Muscle of leg (tissue), 11 donors: ENCODE data around the gene POLR3E. TPM values are rescaled to one million over a fixed set of nuclear protein-coding genes. Genes with fewer than 3 reads are reported as not detected.
"Not testable (repeated sequence)": the region's sequence is repeated elsewhere in the genome, so short reads cannot be mapped to it uniquely, and the experiment has no call there.

ENCODE experiments used
- DNase-seq: peaks from one replicate; pipeline ENCODE4 v3.0.0; 2013
- H3K27ac ChIP-seq: one replicate; pipeline ENCODE4 v1.5.1; 2013; ENCODE audit warnings: mild to moderate bottlenecking, low read length, control low read depth
- H3K27me3 ChIP-seq: one replicate; pipeline ENCODE4 v1.6.1; 2013; ENCODE audit warnings: low read length; ENCODE audit not compliant: control insufficient read depth, insufficient read depth
- H3K36me3 ChIP-seq: one replicate; pipeline ENCODE4 v1.6.1; 2013; ENCODE audit warnings: low read length; ENCODE audit not compliant: control insufficient read depth, insufficient read depth
- H3K4me1 ChIP-seq: one replicate; pipeline ENCODE4 v1.6.1; 2013; ENCODE audit warnings: low read length; ENCODE audit not compliant: control insufficient read depth, insufficient read depth
- H3K4me3 ChIP-seq: one replicate; pipeline ENCODE4 v1.5.1; 2013; ENCODE audit warnings: low read length, control low read depth
- H3K9me3 ChIP-seq: replicated peaks from 2 replicates; pipeline ENCODE4 v1.6.1; 2013; ENCODE audit warnings: low read depth, low read length; ENCODE audit not compliant: control insufficient read depth
- WGBS: methylation state at CpG from one replicate; pipeline ENCODE4 v1.1.5; 2013; ENCODE audit warnings: missing lambda C conversion rate; ENCODE audit not compliant: insufficient coverage; 5-methylcytosine and 5-hydroxymethylcytosine counted together
- polyA plus RNA-seq, 8 donors: library from polyadenylated mRNA; unstranded; fragments of 120-200 nt; gene quantifications; one replicate each; pipeline versions ENCODE4 v1.2.1 to v1.2.3, GENCODE V29; 2013; ENCODE audit warnings: inconsistent platforms in 1 of 8, low replicate concordance in 1 of 8; ENCODE audit not compliant: insufficient read length in 8 of 8, insufficient read depth in 1 of 8
- total RNA-seq: library from RNA; stranded (reverse); fragments of 120-200 nt; gene quantifications from one replicate; pipeline ENCODE4 v1.2.4, GENCODE V29; 2013

The POLR3E gene
- total and polyA plus RNA-seq, 9 donors, result 29.7 to 43.4 (median 35.3) TPM

DNA sequence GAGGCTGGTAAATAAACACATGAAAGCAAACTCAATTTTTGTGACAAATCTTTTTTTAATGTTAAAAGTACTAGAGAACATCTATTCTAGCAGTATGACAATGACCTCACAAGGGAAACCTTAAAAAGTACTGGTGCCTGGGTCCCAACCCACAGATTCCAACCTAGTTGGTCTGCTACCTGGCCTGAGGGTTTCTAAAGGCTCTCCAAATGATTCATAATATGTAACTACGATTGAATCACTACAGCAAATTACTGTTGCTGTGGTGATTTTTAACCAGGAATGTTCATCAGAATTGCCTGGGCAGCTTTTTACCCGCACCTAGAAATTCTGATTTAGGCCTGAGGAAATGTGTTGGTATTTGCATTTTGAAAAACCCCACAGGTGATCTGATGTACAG is 51.1 kb downstream of the POLR3E start:
- H3K27me3 ChIP-seq, result no peaks in the 10 kb centered on the region
- H3K36me3 ChIP-seq, result peaks cover 36% of the 10 kb centered on the region
- no peak overlapping the region for H3K27ac ChIP-seq
- H3K9me3 ChIP-seq, result no peaks in the 10 kb centered on the region
- 100% methylated on average over 1 of the region's 2 CpGs for WGBS
- no peak overlapping the region for H3K4me3 ChIP-seq
- no peak for DNase-seq
- no peaks in the 10 kb centered on the region for H3K4me1 ChIP-seq

DNA sequence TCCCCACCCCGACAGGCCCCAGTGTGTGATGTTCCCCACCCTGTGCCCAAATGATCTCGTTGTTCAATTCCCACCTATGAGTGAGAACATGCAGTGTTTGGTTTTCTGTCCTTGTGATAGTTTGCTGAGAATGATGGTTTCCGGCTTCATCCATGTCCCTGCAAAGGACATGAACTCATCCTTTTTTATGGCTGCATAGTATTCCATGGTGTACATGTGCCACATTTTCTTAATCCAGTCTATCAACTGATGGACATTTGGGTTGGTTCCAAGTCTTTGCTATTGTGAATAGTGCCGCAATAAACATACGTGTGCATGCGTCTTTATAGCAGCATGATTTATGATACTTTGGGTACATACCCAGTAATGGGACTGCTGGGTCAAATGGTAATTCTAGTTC is 53.8 kb downstream of the POLR3E start:
- not testable (repeated sequence) for H3K9me3 ChIP-seq, H3K27me3 ChIP-seq, H3K4me3 ChIP-seq, H3K27ac ChIP-seq, H3K4me1 ChIP-seq, DNase-seq
- H3K36me3 ChIP-seq, result peaks cover 37% of the 10 kb centered on the region
- WGBS, result no CpG with 5 or more reads among the region's 6 CpGs

DNA sequence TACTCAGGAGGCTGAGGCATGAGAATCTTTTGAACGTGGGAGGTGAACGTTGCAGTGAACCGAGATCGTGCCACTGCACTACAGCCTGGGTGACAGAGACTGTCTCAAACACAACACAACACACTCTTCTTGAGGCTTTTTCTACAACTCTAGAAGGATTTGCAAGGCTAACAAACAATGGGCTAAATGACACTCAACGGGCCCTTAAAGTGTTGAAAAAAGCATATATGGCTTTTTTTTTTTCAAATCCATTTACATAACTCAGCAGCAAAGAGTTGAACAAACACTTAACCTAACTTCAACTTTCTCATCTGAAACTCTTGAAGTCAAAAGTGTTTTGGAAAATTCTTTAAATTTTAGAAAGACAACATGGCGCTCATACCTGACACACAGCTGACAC is 54.9 kb downstream of the POLR3E start:
- H3K9me3 ChIP-seq, result no peaks in the 10 kb centered on the region
- no peaks in the 10 kb centered on the region for H3K4me1 ChIP-seq
- H3K36me3 ChIP-seq, result peaks cover 27% of the 10 kb centered on the region
- no peaks in the 10 kb centered on the region for H3K27me3 ChIP-seq
- no peak overlapping the region for H3K27ac ChIP-seq
- DNase-seq, result no peak
- 100% methylated on average over 5 of the region's 6 CpGs for WGBS
- H3K4me3 ChIP-seq, result no peak overlapping the region

DNA sequence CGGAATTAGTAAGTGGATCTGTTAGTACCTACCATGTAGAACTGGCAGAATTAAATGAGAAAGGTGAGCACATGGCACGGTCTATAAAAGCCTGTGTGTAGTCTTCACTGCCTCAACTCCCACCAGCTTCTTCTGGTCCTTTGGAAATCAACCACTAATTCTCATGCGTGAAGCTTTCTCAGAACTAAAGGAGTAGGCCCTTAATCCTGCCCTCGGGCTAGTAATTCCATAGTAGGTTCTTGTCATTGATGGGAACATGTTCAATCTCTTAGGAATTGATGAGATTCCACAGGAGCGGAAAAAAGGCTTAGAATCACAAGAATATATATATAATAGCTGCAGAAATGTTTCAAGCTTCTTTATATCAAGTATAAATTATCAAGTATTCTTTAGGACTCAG is 55.5 kb downstream of the POLR3E start:
- no peak for DNase-seq
- no peaks in the 10 kb centered on the region for H3K27me3 ChIP-seq
- H3K4me3 ChIP-seq, result no peak overlapping the region
- peaks cover 24% of the 10 kb centered on the region for H3K36me3 ChIP-seq
- H3K4me1 ChIP-seq, result no peaks in the 10 kb centered on the region
- WGBS, result 87% methylated on average over 2 of the region's 5 CpGs
- no peaks in the 10 kb centered on the region for H3K9me3 ChIP-seq
- H3K27ac ChIP-seq, result no peak overlapping the region

DNA sequence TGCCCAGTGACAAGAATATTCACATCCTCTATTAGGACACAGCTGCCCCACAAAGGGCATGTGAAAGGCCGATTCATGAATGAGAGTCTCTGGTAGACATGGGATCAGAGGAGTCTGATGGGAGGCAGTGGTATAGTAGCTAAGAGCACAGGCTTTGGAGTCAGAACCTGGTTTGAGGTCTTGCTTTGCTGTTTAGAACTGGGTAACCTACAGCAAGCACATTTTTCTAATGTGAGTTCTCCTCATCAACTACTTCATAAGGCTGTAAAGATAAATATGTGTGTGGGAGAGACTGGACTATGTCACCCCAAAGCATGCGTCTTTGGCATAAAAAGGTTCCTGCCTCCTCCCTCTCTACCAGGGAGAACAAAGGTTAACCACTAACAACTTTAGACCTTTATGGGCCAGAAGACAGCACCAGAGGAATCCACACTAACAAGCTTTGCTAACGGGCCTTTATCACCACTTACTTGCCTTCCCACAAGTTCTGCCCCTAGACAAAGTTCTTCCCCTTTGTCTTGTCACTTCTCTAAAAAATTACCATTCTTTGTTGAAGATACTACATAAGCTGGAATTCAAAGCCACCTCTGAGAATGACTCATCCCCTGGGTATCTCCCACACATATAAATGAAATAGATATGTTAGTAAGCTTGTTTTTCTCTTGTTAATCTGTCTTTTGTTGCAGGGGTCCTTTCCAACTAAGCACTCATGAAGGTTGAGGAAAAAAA is 56.1 kb downstream of the POLR3E start:
- peaks cover 19% of the 10 kb centered on the region for H3K36me3 ChIP-seq
- no peaks in the 10 kb centered on the region for H3K27me3 ChIP-seq
- no peaks in the 10 kb centered on the region for H3K9me3 ChIP-seq
- no peak overlapping the region for H3K4me3 ChIP-seq
- peak overlapping the region; percentile 20 for H3K27ac ChIP-seq
- no peaks in the 10 kb centered on the region for H3K4me1 ChIP-seq
- DNase-seq, result no peak
- 33% methylated on average over 1 of the region's 3 CpGs for WGBS

DNA sequence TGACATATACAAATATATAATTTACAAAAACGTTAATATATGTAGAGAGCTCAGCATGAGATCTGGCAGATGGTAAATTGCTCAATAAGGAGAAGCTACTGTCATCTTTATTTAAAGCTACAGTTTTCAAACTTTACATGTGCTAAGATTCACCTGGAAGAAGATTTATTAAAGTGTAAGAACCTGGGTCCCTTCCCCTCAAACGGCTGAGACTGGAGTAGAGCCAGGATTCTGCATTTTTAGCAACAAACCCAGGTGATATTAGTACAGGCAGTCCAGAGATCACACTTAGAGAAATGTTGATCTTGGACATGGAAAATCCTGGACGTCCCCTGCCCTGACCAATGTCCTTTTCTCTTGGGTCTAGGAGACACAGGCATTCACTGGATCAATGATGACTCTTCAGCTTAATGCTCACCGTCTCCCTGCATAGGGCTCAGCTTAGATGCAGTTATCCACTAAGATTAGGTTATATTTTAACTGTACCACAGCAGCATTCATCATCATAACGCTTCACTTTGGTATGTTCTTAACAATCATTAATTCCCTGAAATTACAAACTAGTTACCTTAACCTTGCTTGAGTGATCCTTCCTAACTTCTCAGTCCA is 56.8 kb downstream of the POLR3E start:
- Histone ChIP-seq H3K4me3 (no peak overlapping the region), H3K4me1 (no peaks in the 10 kb centered on the region), H3K9me3 (no peaks in the 10 kb centered on the region), H3K27ac (no peak overlapping the region), H3K27me3 (no peaks in the 10 kb centered on the region), H3K36me3 (peaks cover 16% of the 10 kb centered on the region)
- DNase-seq, result no peak
- WGBS, result 80% methylated on average over 2 of the region's 5 CpGs

DNA sequence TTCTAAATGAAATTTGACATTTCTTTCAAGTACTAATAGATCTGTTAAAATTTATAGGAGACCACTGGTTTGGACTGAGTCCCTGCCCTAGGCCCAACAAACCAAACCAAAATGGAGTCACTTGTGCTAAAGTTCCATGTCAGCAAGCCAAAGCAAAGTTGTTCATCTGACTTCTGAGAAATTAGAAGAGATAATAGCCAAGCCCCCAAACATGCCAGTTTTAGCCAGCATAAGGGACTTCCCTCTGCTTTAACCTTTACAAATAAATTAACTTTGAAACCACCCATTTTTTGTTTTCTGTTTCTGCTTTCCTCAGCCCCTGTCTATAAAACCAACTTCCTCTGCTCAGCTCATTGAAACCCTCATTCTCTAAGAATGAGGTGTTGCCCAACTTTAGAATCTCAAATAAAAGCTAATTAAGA is 58.3 kb downstream of the POLR3E start:
- no peaks in the 10 kb centered on the region for H3K9me3 ChIP-seq
- H3K27me3 ChIP-seq, result no peaks in the 10 kb centered on the region
- peaks cover 9% of the 10 kb centered on the region for H3K36me3 ChIP-seq
- H3K4me1 ChIP-seq, result no peaks in the 10 kb centered on the region
- H3K27ac ChIP-seq, result no peak overlapping the region
- DNase-seq, result no peak
- no peak overlapping the region for H3K4me3 ChIP-seq

DNA sequence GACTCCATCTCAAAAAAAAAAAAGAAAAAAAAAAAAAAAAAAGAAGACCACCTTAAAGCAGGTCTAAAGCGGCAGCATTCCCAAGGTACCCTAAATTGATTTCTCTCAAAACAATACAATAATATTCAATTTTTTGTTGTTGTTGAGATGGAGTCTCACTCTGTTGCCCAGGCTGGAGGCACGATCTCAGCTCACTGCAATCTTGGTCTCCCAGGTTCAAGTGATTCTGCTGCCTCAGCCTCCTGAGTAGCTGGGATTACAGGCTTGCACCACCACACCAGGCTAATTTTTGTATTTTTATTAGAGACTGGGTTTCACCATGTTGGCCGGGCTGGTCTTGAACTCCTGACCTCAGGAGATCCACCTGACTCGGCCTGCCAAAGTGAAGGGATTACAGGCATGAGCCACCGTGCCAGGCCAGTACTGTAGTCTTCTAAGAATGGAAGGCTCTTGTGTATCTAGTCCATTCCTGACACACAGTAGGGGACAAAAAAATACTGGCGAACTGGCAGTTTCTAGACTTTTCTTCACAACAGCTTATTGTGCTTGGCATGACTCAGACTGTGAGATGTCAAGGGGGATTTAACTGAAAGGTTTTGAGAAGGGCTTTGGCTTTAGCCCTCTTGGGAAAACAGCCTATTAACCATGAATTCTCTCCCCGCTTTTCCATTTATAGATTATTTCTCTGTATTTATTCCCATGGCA is 59.9 kb downstream of the POLR3E start:
- H3K36me3 ChIP-seq, result peaks cover 12% of the 10 kb centered on the region
- H3K9me3 ChIP-seq, result no peaks in the 10 kb centered on the region
- no peak for DNase-seq
- no peaks in the 10 kb centered on the region for H3K27me3 ChIP-seq
- WGBS, result 82% methylated on average over 2 of the region's 7 CpGs
- H3K4me3 ChIP-seq, result no peak overlapping the region
- H3K4me1 ChIP-seq, result no peaks in the 10 kb centered on the region
- H3K27ac ChIP-seq, result no peak overlapping the region

DNA sequence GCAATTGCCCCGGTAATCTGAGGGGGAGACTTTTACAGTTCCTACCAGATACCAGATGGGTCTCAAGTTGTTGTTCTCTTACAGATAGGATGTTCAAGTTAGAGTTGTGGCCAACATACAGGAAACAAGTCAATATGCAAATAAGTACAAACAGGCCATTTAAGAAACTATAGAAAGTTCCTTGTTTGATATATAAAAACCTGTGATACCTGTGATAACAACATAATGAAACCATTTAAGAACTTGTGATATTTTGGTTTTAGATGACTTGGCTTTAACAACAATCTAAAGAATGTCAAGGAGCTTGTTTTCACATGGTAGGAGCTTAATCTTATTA is 60.4 kb downstream of the POLR3E start:
- no CpG with 5 or more reads among the region's 1 CpG for WGBS
- no peak overlapping the region for H3K27ac ChIP-seq

DNA sequence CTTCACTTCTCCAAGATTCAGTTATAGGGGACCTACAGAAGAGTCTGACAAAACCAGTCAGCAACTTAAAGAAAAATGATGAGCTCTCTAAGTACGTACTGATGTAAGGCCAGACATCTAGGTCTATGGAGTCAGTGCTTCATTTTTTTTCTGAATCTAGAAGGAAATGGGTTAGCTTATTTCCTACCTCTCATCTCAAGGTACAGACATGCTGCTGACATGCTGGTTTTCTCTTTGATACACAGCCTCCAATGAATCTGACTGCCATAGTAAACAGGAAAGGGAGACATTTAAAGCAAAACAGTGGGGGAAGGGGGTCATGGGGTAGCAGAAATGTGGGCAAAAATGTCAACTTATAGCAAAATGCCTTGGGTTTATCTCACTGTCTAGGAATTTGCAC is 60.8 kb downstream of the POLR3E start:
- H3K27me3 ChIP-seq, result no peaks in the 10 kb centered on the region
- H3K4me1 ChIP-seq, result no peaks in the 10 kb centered on the region
- DNase-seq, result no peak
- WGBS, result no CpG with 5 or more reads among the region's 1 CpG
- H3K36me3 ChIP-seq, result peaks cover 14% of the 10 kb centered on the region
- no peak overlapping the region for H3K27ac ChIP-seq
- H3K4me3 ChIP-seq, result no peak overlapping the region
- no peaks in the 10 kb centered on the region for H3K9me3 ChIP-seq

More for the DNA sequence above, 60.4 kb downstream of the POLR3E start:
- H3K9me3 ChIP-seq, result no peaks in the 10 kb centered on the region
- no peaks in the 10 kb centered on the region for H3K27me3 ChIP-seq
- H3K4me1 ChIP-seq, result no peaks in the 10 kb centered on the region
- H3K36me3 ChIP-seq, result peaks cover 12% of the 10 kb centered on the region
- H3K4me3 ChIP-seq, result no peak overlapping the region
- no peak for DNase-seq
